ENCODE measurements around the gene SLC44A2.
"Not testable (repeated sequence)": the region's sequence is repeated elsewhere in the genome, so short reads cannot be mapped to it uniquely, and the experiment has no call there.

SLC44A2 gene

DNA sequence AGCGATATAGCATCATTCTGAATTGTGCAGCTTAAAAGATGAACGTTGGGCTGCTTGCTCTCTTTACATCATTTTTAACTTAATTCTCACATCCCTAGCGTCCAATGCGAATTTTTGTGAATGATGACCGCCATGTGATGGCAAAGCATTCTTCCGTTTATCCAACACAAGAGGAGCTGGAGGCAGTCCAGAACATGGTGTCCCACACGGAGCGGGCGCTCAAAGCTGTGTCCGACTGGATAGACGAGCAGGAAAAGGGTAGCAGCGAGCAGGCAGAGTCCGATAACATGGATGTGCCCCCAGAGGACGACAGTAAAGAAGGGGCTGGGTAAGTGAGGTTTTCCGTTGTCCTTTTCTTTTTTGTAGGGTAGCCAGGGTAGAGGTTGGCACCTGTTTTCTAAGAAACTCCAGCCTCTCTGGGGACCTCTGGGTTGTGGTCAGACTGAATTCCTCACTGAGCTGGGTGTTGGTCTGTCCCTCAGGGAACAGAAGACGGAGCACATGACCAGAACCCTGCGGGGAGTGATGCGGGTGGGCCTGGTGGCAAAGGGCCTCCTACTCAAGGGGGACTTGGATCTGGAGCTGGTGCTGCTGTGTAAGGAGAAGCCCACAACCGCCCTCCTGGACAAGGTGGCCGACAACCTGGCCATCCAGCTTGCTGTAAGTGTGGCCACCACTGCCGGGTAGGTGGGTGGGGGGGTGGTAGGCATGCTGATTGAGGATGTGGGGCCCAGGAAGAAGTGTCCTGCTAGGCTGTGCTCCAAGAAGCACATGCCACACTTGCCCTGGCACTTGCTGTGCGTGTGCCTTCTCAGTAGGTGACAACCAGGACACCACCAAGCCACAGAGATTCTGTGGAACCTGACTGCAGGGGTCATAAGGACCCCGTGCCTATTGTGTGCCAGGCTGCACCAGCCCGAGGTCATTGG, 45.8 kb downstream of the SLC44A2 start:
- no peak for DNase-seq
- TF ChIP-seq GATA1 (IDR thresholded peaks at IDR 0.05; ENCODE audit: low read depth, low read length) (no peak), POLR2A (IDR thresholded peaks at IDR 0.05; ENCODE audit: low read length) (no peak)

DNA sequence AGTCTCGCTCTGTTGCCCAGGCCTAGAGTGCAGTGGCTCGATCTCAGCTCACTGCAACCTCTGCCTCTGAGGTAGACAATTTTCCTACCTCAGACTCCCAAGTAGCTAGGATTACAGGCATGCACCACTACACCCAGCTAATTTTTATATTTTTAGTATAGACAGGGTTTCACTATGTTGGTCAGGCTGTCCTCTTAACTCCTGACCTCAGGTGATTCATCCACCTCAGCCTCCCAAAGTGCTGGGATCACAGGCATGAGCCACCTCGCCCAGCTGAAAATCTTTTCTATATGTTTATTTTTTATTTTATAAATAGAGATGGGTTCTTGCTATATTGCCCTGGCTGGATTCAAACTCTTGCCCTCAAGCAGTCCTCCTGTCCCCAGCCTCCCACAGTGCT, 46.6 kb downstream of the SLC44A2 start:
- not testable (repeated sequence) for DNase-seq

DNA sequence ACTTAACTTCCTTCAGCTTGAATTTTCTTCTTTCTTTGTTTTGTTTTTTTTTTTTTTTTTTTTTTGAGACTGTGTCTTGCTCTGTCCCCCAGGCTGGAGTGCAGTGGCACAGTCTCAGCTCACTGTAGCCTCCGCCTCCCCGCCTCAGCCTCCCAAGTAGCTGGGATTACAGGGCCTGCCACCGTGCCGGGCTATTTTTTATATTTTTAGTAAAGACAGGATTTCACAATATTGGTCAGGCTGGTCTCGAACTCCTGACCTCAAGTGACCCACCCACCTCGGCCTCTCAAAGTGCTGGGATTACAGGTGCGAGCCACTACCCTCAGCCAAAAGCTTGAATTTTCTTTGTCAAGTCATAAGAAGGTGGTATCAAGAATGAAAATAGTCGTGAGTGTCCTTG, 49.9 kb downstream of the SLC44A2 start:
- not testable (repeated sequence) for DNase-seq

DNA sequence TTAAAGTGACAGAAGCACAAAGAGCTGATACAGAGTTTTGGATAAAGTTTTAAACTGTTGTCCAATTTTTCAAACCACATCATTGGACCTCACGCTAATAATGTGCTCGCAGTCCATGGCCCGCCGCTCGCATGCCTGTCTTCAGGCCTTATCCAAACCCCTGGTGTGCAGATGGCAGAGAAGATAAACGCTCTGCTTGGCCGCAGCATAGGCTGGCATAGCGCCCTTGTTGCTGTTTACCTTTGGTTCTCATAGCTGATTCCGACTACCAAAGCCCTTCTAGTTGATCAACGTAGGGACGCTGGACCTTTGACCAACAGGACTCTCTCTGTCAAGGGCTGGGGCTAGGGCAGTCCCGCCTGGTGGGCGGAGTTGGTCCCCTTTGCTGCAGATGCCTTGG, 52.4 kb downstream of the SLC44A2 start:
- no peak for TF ChIP-seq POLR2A (IDR thresholded peaks at IDR 0.05; ENCODE audit: low read length)
- TF ChIP-seq GATA1 (IDR thresholded peaks at IDR 0.05; ENCODE audit: low read depth, low read length) = no peak
- peak; percentile 71 to 86 for DNase-seq

DNA sequence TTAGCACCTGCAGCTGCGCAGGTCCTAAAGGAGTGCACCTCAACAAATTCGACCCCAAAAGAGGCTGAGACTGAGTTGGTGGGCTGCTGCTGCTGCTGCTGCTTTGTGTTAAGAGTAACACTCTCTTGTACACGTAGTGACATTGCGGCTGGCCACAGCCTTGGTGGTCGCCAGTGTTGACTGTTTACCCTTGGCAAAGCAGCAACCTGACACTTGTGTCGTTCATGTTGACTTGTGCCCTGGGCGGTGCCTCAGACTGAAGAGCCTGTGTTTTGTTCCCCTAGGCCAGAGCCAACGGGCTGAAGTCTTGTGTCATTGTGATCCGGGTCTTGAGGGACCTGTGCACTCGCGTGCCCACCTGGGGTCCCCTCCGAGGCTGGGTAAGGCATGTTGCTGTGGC, 53.5 kb downstream of the SLC44A2 start:
- TF ChIP-seq POLR2A (IDR thresholded peaks at IDR 0.05; ENCODE audit: low read length) (no peak), GATA1 (IDR thresholded peaks at IDR 0.05; ENCODE audit: low read depth, low read length) (no peak)

DNA sequence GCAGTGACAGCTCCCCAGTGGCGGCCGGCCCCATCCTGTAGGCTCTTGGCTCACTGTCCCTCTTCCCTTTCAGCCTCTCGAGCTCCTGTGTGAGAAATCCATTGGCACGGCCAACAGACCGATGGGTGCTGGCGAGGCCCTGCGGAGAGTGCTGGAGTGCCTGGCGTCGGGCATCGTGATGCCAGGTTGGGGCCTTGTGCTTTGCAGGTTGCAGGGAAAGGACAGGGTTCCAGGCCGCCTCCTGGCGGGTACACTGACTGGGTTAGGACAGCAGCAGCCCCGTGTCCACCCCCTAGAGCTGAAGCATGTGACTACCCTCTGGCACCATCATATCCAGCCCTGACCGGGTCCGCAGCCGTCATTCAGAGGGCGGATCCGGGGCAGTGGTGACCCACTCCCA, 54.4 kb downstream of the SLC44A2 start:
- no peak for DNase-seq
- TF ChIP-seq POLR2A (IDR thresholded peaks at IDR 0.05; ENCODE audit: low read length) (no peak), GATA1 (IDR thresholded peaks at IDR 0.05; ENCODE audit: low read depth, low read length) (no peak)

More for the DNA sequence above, 53.5 kb downstream of the SLC44A2 start:
- no peak for DNase-seq

DNA sequence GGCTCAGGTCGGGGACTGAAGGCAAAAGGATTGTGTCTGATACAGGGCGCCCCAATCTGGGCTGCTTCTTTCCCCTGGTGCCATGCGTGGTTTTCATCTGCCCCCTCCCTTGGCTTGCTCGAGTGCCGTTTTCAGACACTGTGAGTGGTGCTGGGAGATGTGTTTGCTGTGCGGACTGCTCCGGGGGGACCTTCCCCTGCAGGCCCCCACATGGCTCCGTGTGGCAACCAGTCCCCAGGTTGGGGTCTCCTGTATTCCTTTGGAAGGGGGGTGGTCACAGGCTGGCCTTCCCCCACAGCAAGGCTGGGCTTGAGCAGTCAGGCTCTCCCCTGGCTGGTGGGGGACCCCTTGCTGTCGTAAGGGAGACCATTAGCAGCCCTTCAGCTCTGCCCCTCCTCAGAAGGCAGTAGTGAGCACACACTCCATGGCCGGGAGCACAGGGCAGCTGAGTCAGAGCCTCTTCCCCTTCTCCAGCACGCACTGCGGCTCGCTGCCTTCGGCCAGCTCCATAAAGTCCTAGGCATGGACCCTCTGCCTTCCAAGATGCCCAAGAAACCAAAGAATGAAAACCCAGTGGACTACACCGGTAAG, 55.3 kb downstream of the SLC44A2 start:
- no peak for DNase-seq
- TF ChIP-seq GATA1 (IDR thresholded peaks at IDR 0.05; ENCODE audit: low read depth, low read length) (no peak), POLR2A (IDR thresholded peaks at IDR 0.05; ENCODE audit: low read length) (no peak)

DNA sequence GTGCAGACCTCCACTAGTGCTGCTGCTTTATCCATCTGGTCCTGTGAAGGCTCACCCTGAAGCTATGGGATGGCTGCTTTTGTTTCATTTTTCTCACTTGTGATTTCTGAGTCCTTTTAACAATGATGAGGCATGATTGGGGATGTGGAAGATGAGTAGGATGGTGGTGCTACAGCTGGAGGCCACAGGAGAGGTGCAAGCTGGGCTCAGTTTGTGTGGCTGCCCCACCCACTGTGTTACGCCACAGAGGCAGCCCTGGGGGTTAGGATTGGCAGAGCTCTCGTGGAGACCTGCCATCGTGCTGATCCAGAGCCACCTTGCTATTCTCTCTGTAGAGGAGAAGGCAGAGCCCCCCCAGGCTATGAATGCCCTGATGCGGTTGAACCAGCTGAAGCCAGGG, 56.3 kb downstream of the SLC44A2 start:
- no peak for DNase-seq
- TF ChIP-seq GATA1 (IDR thresholded peaks at IDR 0.05; ENCODE audit: low read depth, low read length) (no peak), POLR2A (IDR thresholded peaks at IDR 0.05; ENCODE audit: low read length) (no peak)

DNA sequence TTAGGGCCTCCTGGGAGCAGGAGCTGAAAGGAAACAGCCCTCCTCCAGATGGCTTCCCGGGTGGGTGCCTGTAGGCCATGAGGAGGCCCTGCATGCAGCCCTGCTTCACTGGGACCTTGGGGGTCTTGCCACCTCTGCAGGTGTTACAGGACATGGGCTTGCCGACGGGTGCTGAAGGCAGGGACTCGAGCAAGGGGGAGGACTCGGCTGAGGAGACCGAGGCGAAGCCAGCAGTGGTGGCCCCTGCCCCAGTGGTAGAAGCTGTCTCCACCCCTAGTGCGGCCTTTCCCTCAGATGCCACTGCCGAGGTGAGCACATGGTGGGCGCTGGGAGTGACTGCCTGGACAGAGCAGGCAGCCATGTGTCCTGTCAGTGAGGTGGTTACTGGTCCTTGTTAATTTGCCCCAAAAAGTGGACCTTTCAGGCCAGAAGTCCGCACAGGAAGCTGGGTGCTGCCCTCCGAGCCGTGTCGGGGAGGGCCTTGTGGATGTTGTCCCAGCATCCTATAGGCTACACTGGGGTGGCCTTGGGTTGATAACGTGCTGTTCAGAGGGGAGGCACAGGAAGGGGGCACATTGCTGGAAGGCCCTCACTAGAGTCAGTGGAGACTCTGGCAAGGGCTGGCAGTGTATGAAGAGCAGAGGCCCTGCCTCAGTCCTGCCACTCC, 57.2 kb downstream of the SLC44A2 start:
- DNase-seq = no peak
- no peak for TF ChIP-seq POLR2A (IDR thresholded peaks at IDR 0.05; ENCODE audit: low read length)
- TF ChIP-seq GATA1 (IDR thresholded peaks at IDR 0.05; ENCODE audit: low read depth, low read length) = no peak

DNA sequence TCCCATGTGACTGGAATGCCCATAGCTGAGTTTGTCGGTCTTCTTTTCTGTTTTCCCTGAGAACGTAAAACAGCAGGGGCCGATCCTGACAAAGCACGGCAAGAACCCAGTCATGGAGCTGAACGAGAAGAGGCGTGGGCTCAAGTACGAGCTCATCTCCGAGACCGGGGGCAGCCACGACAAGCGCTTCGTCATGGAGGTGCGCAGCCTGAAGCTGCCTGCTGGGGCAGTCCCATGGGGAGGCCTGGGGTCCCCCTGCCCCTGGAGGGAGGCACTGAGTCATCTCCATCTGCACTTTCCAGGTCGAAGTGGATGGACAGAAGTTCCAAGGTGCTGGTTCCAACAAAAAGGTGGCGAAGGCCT, 57.7 kb downstream of the SLC44A2 start:
- DNase-seq = no peak
- no peak for TF ChIP-seq GATA1 (IDR thresholded peaks at IDR 0.05; ENCODE audit: low read depth, low read length)
- TF ChIP-seq POLR2A (IDR thresholded peaks at IDR 0.05; ENCODE audit: low read length) = no peak

DNA sequence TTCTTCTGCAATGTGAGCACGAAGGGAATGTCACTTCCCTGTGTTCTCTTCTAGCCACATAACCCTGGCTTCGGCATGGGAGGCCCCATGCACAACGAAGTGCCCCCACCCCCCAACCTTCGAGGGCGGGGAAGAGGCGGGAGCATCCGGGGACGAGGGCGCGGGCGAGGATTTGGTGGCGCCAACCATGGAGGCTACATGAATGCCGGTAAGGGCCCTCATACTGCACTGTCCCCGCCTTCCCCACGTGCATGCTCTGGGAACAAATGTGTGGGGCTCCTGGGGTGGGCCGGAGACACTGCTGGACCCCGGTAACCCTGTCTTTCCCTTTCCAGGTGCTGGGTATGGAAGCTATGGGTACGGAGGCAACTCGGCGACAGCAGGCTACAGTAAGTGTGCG, 58.2 kb downstream of the SLC44A2 start:
- TF ChIP-seq POLR2A (IDR thresholded peaks at IDR 0.05; ENCODE audit: low read length) = no peak
- TF ChIP-seq GATA1 (IDR thresholded peaks at IDR 0.05; ENCODE audit: low read depth, low read length) = no peak
- DNase-seq = no peak

DNA sequence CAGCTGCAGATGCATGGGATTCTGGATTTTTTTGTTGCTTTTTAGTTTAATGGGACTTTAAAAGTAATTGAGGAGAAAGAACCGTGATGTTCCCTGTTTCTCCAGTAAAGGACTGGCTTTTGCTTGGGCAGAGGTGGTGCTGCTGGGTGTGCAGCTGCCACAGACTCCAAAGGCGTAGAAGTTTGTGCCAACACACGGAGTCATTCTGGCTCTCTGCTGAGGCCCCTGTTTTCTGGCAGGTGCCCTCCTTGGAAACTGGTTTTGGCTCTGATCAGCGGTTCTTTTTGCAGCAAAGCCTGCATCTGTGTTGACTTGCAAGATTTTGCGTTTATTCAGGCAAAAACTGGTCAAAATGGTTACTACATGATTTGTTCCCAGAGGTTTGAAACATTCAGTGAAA, 59.9 kb downstream of the SLC44A2 start:
- TF ChIP-seq POLR2A (IDR thresholded peaks at IDR 0.05; ENCODE audit: low read length) (no peak), GATA1 (IDR thresholded peaks at IDR 0.05; ENCODE audit: low read depth, low read length) (no peak)
- no peak for DNase-seq

DNA sequence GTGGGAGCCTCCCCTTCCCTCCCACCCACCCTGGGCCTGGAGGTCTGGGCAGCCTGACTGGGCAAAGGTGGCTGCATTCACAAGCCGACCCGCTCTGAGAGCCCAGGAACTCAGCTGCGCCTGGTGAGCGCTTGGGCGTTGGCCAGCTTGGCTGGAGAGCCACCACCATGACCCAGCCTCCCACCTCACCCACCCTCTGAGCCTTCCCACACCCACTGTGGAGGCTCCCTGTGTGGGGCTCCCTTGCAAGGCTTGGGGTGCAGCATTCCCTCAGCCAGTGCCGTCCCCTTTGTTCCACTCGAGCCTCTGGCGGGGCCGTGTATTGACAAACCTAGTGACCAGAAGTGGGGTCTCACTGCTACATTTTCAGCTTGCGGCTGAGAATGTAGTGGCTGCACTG, 60.8 kb downstream of the SLC44A2 start:
- no peak for DNase-seq
- no peak for TF ChIP-seq POLR2A (IDR thresholded peaks at IDR 0.05; ENCODE audit: low read length)
- TF ChIP-seq GATA1 (IDR thresholded peaks at IDR 0.05; ENCODE audit: low read depth, low read length) = no peak

DNA sequence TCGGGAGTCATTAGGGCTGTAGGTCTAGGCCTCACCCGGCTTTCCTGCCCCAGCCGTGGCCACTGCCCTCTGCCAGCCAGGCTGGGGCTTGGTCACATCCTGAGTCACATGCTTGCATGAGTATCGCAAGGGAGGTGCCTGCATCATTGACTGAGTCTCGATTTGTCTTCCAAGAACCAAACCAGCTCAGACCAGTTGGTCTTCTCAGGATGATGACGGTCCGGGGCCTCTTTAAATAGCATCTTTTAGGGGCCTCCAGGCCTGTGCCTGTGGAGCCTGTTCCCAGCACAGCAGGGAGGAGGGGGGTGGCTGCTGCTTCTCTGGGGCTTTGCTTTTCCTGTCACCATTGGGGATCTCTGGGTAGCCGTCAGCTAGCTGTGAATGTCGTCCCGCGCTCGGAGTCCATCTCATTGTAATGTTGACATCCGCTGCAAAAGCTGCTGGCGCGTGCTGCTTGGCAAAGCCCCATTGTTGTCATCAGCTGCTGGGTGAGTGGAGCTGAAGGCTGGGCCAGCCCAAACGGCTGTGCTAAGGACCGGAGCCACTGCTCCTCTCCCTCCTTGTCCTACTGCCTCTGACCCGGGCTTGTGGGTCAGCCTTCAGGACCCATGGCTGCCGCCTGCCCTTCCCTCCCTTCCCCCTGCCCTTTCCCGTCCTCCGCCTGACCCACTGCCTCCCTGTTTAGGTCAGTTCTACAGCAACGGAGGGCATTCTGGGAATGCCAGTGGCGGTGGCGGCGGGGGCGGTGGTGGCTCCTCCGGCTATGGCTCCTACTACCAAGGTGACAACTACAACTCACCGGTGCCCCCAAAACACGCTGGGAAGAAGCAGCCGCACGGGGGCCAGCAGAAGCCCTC, 61.5 kb downstream of the SLC44A2 start:
- TF ChIP-seq GATA1 (IDR thresholded peaks at IDR 0.05; ENCODE audit: low read depth, low read length) (no peak), POLR2A (IDR thresholded peaks at IDR 0.05; ENCODE audit: low read length) (no peak)
- no peak for DNase-seq

Data from erythroblast (primary cell).